ENCODE results near the gene MPG. TPM values are rescaled to one million over a fixed set of nuclear protein-coding genes. Genes with fewer than 3 reads are reported as not detected.

MPG gene
- total and polyA plus RNA-seq, 2 of the 8 experiments (the other 6 are each of a cell fraction or from before 2014, with no cell fraction given): 37.6 to 83.7 TPM

GRCh38 chr16:104355-104754, 26.3 kb downstream of the MPG start (continued):
- TF ChIP-seq, protein P1, sequence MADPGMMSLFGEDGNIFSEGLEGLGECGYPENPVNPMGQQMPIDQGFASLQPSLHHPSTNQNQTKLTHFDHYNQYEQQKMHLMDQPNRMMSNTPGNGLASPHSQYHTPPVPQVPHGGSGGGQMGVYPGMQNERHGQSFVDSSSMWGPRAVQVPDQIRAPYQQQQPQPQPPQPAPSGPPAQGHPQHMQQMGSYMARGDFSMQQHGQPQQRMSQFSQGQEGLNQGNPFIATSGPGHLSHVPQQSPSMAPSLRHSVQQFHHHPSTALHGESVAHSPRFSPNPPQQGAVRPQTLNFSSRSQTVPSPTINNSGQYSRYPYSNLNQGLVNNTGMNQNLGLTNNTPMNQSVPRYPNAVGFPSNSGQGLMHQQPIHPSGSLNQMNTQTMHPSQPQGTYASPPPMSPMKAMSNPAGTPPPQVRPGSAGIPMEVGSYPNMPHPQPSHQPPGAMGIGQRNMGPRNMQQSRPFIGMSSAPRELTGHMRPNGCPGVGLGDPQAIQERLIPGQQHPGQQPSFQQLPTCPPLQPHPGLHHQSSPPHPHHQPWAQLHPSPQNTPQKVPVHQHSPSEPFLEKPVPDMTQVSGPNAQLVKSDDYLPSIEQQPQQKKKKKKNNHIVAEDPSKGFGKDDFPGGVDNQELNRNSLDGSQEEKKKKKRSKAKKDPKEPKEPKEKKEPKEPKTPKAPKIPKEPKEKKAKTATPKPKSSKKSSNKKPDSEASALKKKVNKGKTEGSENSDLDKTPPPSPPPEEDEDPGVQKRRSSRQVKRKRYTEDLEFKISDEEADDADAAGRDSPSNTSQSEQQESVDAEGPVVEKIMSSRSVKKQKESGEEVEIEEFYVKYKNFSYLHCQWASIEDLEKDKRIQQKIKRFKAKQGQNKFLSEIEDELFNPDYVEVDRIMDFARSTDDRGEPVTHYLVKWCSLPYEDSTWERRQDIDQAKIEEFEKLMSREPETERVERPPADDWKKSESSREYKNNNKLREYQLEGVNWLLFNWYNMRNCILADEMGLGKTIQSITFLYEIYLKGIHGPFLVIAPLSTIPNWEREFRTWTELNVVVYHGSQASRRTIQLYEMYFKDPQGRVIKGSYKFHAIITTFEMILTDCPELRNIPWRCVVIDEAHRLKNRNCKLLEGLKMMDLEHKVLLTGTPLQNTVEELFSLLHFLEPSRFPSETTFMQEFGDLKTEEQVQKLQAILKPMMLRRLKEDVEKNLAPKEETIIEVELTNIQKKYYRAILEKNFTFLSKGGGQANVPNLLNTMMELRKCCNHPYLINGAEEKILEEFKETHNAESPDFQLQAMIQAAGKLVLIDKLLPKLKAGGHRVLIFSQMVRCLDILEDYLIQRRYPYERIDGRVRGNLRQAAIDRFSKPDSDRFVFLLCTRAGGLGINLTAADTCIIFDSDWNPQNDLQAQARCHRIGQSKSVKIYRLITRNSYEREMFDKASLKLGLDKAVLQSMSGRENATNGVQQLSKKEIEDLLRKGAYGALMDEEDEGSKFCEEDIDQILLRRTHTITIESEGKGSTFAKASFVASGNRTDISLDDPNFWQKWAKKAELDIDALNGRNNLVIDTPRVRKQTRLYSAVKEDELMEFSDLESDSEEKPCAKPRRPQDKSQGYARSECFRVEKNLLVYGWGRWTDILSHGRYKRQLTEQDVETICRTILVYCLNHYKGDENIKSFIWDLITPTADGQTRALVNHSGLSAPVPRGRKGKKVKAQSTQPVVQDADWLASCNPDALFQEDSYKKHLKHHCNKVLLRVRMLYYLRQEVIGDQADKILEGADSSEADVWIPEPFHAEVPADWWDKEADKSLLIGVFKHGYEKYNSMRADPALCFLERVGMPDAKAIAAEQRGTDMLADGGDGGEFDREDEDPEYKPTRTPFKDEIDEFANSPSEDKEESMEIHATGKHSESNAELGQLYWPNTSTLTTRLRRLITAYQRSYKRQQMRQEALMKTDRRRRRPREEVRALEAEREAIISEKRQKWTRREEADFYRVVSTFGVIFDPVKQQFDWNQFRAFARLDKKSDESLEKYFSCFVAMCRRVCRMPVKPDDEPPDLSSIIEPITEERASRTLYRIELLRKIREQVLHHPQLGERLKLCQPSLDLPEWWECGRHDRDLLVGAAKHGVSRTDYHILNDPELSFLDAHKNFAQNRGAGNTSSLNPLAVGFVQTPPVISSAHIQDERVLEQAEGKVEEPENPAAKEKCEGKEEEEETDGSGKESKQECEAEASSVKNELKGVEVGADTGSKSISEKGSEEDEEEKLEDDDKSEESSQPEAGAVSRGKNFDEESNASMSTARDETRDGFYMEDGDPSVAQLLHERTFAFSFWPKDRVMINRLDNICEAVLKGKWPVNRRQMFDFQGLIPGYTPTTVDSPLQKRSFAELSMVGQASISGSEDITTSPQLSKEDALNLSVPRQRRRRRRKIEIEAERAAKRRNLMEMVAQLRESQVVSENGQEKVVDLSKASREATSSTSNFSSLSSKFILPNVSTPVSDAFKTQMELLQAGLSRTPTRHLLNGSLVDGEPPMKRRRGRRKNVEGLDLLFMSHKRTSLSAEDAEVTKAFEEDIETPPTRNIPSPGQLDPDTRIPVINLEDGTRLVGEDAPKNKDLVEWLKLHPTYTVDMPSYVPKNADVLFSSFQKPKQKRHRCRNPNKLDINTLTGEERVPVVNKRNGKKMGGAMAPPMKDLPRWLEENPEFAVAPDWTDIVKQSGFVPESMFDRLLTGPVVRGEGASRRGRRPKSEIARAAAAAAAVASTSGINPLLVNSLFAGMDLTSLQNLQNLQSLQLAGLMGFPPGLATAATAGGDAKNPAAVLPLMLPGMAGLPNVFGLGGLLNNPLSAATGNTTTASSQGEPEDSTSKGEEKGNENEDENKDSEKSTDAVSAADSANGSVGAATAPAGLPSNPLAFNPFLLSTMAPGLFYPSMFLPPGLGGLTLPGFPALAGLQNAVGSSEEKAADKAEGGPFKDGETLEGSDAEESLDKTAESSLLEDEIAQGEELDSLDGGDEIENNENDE (IDR thresholded peaks at IDR 0.05; ENCODE audit: insufficient replicate concordance, low read length): no peak
- TF ChIP-seq EZH2 (IDR thresholded peaks at IDR 0.05; ENCODE audit: low read depth, low read length, severe bottlenecking) (no peak), GTF2F1 (IDR thresholded peaks at IDR 0.05; ENCODE audit: borderline replicate concordance, low read depth, low read length) (no peak), SIRT6 (IDR thresholded peaks at IDR 0.05; ENCODE audit: low read length) (no peak)

All from H1 (cell line).